Measurements from ENCODE around the gene GRIK3.

The GRIK3 gene

GRCh38 chr1:37032660-37033354 lies 1.5 kb downstream of the GRIK3 start:
- no peak for FAIRE-seq
- TF ChIP-seq, protein P1, sequence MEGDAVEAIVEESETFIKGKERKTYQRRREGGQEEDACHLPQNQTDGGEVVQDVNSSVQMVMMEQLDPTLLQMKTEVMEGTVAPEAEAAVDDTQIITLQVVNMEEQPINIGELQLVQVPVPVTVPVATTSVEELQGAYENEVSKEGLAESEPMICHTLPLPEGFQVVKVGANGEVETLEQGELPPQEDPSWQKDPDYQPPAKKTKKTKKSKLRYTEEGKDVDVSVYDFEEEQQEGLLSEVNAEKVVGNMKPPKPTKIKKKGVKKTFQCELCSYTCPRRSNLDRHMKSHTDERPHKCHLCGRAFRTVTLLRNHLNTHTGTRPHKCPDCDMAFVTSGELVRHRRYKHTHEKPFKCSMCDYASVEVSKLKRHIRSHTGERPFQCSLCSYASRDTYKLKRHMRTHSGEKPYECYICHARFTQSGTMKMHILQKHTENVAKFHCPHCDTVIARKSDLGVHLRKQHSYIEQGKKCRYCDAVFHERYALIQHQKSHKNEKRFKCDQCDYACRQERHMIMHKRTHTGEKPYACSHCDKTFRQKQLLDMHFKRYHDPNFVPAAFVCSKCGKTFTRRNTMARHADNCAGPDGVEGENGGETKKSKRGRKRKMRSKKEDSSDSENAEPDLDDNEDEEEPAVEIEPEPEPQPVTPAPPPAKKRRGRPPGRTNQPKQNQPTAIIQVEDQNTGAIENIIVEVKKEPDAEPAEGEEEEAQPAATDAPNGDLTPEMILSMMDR (IDR thresholded peaks at IDR 0.05; ENCODE audit: insufficient read depth, missing control alignments): no peak

DNA sequence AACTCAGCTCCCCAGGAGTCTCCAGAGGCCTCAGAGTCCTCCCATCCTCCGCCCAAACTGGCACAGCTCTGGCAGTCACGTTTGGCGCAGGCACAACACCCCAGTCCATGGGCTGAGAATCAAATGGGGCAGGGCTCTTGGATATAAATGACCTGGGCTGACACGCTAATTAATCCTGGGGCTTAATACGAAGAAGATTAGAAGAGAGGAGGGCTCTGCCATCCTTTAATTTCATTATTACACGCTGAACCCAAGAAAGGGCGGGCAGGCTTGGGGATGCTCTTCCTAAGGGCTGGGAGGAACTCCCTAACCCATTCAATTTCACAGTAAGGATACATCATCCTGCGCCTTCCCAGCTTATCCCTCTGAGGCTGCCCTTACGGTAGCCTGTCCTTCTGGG lies 2.4 kb downstream of the GRIK3 start:
- FAIRE-seq (no peak), DNase-seq (ENCODE audit: insufficient read length, low spot score) (peak; percentile 66)
- TF ChIP-seq, protein P1 (IDR thresholded peaks at IDR 0.05; ENCODE audit: insufficient read depth, missing control alignments): no peak

More at GRCh38 chr1:37032660-37033354, 1.5 kb downstream of the GRIK3 start:
- no peak for DNase-seq (ENCODE audit: insufficient read length, low spot score)

- no peak for DNase-seq (ENCODE audit: insufficient read length, low spot score)
- TF ChIP-seq, protein P1 (IDR thresholded peaks at IDR 0.05; ENCODE audit: insufficient read depth, missing control alignments): no peak
- no peak for FAIRE-seq
These were observed 2.9 kb downstream of the GRIK3 start for GRCh38 chr1:37031429-37031828.

DNA sequence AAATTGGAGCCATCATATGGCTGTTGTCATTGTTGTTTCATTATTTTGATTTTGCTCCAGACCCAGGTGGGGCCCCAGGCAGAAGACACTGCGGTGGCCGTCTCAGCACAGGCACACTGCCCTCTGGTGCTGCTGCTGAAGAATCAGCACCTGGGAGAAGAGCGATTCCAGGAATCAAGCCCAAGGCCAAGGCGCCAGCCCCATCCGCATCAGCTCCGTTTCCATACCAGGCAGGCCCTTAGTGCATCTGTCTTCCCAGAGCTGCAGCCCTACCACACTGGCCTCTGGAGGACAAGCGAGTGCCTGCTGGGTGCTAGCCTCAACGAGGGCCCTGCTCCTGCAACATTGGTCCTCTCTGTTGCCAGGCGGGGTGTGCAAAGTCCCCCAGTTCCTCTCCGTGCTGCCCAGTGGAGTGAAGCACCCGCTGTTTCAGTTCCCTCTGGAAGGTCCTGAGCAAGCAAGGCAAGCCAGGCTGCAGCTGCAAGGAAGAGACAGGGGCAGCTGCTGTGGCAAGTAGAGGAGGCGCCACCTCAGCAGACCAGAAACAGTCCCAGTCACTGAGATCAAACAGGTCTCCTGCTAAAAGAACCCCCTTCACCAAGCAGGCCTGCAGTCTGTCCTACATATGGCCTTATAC lies 5.2 kb downstream of the GRIK3 start:
- FAIRE-seq: no peak
- DNase-seq (ENCODE audit: insufficient read length, low spot score): no peak
- TF ChIP-seq, protein P1 (IDR thresholded peaks at IDR 0.05; ENCODE audit: insufficient read depth, missing control alignments): peak; percentile 29

DNA sequence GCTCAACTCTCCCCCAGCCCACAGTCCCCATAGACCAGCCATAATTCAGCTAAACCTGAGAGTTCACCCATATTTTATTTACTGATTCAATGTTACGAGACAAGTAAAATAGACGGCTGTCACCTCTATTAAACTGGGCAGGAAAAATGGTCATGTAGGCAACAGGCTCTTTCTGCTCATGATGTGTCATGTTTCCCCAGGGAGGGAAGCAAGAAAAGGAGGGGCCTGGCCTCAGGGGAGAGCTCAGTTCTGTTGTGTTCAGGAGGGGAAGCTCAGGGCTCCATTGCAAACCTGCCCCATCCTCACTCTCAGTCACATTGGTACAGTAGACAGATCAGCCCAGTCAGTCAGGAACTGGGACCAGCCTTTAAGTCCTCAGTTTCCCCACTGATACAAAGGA lies 12.8 kb downstream of the GRIK3 start:
- TF ChIP-seq, protein P1 (IDR thresholded peaks at IDR 0.05; ENCODE audit: insufficient read depth, missing control alignments): no peak
- FAIRE-seq: no peak
- no peak for DNase-seq (ENCODE audit: insufficient read length, low spot score)

- TF ChIP-seq, protein P1 (IDR thresholded peaks at IDR 0.05; ENCODE audit: insufficient read depth, missing control alignments): peak; percentile 24
- DNase-seq (ENCODE audit: insufficient read length, low spot score): no peak
- FAIRE-seq: no peak
These were observed 13.6 kb downstream of the GRIK3 start for GRCh38 chr1:37020653-37021277.

DNA sequence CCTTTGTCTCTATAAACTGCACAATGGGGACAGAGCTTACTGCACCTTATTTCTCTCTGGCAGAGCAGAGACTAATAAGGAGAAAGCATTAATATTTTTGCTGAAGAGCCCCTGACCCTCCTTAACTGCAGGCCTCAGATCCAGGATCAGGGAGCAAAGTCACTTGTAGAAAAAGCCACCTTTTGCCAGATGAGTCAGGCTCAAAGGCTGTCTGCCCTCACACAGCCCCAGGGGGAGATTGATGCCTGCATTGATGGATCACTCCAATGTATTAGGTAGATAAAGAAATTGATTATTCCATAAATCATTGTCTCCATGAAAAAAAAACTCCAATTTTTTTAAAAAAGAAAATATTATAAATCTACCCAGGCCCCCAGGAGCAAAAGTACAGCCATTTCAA lies 15.8 kb downstream of the GRIK3 start:
- no peak for FAIRE-seq
- TF ChIP-seq, protein P1 (IDR thresholded peaks at IDR 0.05; ENCODE audit: insufficient read depth, missing control alignments): no peak
- DNase-seq (ENCODE audit: insufficient read length, low spot score): no peak
